Epithelial cell of esophagus (primary cell): Measurements from ENCODE around the gene CAMK2B.

Source experiments
- DNase-seq: peaks from one replicate; pipeline ENCODE4 v3.0.0; 2010; ENCODE audit warnings: low read depth
- H3K4me3 ChIP-seq: 2 replicates; pipeline ENCODE4 v1.5.1; 2011; ENCODE audit warnings: mild to moderate bottlenecking, low read length, control low read depth
- TF ChIP-seq, protein P1 (sequence below): IDR thresholded peaks from 2 replicates; pipeline ENCODE4 v1.5.1; 2011; ENCODE audit warnings: low read depth, mild to moderate bottlenecking, low read length, control low read depth, inconsistent platforms; ENCODE audit not compliant: insufficient read depth; ENCODE audit errors: missing control alignments

CAMK2B gene

DNA sequence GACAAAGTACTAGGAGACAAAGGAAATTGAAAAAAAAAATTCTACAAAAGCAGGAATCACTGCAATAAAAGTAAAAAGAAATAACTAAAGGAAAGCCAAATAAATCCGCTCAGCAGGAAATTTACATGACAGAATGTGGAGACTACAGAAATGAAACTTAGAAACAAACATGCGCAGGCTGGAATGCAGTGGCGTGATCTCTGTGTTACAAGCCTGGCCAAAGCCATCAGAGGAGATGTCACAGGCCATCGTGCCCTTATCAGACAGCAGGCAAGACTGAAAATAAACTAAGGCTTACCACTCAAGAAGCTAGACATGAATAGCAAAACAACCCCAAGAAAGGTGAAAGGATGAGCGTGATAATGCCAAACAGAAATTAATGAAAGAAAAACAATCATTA lies 6.3 kb upstream of the CAMK2B start:
- no peak for DNase-seq
- TF ChIP-seq, protein P1, sequence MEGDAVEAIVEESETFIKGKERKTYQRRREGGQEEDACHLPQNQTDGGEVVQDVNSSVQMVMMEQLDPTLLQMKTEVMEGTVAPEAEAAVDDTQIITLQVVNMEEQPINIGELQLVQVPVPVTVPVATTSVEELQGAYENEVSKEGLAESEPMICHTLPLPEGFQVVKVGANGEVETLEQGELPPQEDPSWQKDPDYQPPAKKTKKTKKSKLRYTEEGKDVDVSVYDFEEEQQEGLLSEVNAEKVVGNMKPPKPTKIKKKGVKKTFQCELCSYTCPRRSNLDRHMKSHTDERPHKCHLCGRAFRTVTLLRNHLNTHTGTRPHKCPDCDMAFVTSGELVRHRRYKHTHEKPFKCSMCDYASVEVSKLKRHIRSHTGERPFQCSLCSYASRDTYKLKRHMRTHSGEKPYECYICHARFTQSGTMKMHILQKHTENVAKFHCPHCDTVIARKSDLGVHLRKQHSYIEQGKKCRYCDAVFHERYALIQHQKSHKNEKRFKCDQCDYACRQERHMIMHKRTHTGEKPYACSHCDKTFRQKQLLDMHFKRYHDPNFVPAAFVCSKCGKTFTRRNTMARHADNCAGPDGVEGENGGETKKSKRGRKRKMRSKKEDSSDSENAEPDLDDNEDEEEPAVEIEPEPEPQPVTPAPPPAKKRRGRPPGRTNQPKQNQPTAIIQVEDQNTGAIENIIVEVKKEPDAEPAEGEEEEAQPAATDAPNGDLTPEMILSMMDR: no peak
- no peak overlapping the region for H3K4me3 ChIP-seq

DNA sequence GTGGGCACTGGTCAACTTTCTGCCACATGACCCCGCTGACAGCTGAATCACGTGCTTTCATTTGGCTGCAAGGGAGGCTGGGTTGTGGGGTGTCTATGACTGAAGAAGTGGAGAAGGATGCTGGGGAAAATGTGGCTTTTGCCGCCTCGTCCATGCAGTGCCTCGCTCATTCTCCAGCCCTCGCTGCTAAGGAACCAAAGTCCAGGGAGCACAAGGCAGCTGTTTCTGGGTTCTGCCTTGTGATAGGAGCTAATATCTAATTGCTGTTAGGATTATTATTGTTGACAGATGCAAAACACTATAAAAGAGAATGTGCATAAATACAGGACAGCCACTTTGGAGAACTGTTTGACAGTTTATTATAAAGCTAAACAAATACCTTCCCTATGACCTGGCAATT lies 4.9 kb upstream of the CAMK2B start:
- TF ChIP-seq, protein P1: no peak
- DNase-seq: no peak
- H3K4me3 ChIP-seq: no peak overlapping the region

DNA sequence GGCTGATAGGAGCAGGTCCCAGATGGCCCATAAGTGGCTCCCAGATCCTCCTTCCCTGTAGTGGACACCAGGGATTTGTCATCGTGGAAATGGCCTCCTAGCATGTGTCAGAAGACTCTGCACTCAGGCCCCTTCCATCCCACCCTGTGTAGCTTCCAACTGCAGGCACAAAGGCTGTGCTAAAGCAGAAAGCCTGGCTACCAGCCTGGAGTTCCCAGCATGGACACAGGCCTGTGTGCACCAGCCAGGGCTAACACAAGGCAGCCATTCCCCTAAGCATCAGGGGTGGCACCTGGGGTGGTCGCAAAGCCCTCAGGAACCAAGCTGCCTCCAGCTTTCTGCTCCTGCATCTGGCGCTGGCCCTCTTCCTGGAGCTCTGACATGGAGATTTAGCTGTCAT lies 4.5 kb upstream of the CAMK2B start:
- TF ChIP-seq, protein P1: no peak
- no peak for DNase-seq
- no peak overlapping the region for H3K4me3 ChIP-seq

DNA sequence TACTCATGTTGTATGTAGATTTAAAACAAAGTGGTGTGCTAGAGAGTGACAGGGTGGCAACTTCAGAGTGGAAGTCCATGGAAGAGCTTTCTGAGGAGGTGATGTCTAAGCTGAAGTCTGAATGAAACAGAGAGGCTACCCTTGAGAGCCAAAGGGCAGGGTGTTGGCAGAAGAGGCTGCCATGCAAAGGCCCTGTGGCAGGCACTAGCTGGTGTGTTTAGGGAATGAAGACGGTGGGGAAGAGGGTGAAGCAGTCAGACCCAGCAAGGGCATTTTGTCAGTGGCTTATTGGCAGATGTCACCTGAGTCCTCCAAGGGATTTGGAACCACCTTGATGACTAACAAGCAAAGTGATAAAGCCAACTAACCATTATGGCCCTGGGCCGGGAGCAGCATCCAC lies 3.7 kb upstream of the CAMK2B start:
- TF ChIP-seq, protein P1: no peak
- no peak for DNase-seq
- H3K4me3 ChIP-seq: no peak overlapping the region

DNA sequence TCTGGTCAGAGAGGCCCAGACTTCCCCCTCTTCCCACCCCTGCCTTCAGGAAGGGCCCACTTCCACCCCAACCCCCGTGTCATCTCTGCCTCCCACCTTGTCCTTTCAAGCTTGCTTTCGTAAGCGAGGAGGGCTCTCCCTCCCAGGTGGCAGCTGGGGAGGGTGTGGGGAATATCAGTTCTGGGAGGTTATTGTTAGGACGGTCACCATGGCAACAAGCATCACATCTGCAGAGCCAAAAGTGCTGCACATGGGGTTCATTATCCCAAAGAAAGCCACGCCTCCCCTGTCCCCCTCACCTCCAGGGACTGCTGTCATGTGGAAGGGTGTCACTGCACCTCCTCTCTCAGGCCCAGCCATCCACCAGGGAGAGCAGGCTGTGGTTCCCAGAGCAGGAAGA lies 2.6 kb upstream of the CAMK2B start:
- TF ChIP-seq, protein P1: no peak
- no peak for DNase-seq
- H3K4me3 ChIP-seq: no peak overlapping the region

DNA sequence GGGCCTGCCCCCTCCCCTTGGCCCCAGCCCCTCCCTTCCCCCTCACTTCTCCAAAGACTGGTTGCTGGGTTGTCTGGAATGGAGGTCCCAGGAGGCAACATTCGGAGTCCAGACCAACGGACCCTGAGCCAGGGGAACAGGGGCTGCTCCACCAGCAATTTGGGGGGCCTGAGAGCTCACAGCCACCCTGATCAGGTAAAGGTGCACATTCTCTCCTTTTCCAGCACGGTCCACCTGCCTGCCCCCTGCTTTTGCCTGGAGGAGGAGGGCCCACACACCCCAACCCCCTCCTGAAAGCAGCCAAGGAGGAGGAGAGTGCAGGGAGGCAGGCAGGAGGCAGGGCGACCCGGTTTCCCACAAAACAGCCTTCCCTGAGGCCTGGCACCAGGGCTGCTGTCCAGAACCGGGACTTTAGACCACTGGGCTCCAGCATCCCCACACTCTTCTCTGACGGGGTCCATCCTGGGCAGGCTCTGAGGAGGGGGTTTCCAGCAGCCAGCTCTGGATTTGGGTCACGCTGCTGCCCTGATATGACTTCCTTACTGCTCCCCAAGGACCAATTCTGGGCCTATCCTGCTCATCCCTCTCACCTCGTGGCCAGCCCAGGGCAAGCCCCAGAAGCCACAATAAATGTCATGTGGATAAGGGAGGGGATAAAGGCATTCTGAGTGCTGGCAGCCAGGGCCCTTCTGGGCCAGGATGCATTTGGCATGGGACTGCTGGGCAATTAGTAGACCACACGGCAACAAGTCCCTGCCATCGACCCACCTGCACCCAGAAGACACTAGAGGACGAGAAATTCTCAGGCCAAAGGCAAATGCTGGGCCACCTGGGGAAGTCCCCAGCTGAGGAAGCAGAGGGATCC lies 1.1 kb upstream of the CAMK2B start:
- TF ChIP-seq, protein P1: no peak
- no peak overlapping the region for H3K4me3 ChIP-seq
- no peak for DNase-seq

DNA sequence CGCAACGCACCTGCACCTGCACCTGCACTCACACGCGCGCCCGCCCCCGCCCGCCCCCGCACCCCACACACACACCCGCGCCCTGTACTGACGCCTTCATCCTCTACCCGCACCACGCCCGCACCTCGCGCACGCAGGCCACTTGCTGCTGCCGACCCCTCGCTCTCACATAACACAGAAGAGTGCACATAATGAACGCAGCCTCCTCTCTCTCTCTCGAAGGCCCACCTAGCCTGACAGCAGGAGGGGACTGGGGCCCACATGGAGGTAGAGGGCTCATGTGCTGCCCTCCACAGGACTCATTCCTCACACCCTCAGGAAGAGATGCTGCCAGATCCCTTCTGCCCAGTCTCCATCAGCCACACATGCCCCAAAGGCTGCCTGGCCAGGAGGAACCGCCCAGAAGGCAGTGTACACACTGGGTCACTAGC lies 432 bp upstream of the CAMK2B start:
- DNase-seq: no peak
- no peak overlapping the region for H3K4me3 ChIP-seq

More for the DNA sequence above, 432 bp upstream of the CAMK2B start:
- TF ChIP-seq, protein P1: no peak
